HAP-1 (cell line): ENCODE data around the gene TAF4.
A peak's percentile ranks its signal among the peaks of the same experiment; 100 is the strongest.
"Not testable (repeated sequence)": the region's sequence is repeated elsewhere in the genome, so short reads cannot be mapped to it uniquely, and the experiment has no call there.

Source experiments
- DNase-seq, 2 experiments: peaks; one replicate each; pipeline ENCODE4 v3.0.0-alpha.2; 2016 to 2020; ENCODE audit warnings: low spot score in 2 of 2
- H3K27me3 ChIP-seq: fragments of 250-450 bp; sonication (Bioruptor Pico); 2 replicates; pipeline ENCODE4 v1.5.1; 2020; ENCODE audit warnings: low read depth, mild to moderate bottlenecking, moderate library complexity
- H3K36me3 ChIP-seq: fragments of 250-450 bp; sonication (Bioruptor Pico); replicated peaks from 2 replicates; pipeline ENCODE4 v1.5.1; 2020; ENCODE audit warnings: mild to moderate bottlenecking
- H3K4me1 ChIP-seq: fragments of 250-450 bp; sonication (Bioruptor Pico); 2 replicates; pipeline ENCODE4 v1.5.1; 2020; ENCODE audit warnings: mild to moderate bottlenecking
- H3K4me3 ChIP-seq: fragments of 250-450 bp; sonication (Bioruptor Pico); 2 replicates; pipeline ENCODE4 v1.5.1; 2020; ENCODE audit warnings: mild to moderate bottlenecking, moderate library complexity
- H3K9me3 ChIP-seq: fragments of 250-450 bp; sonication (Bioruptor Pico); 2 replicates; pipeline ENCODE4 v1.5.1; 2020; ENCODE audit warnings: mild to moderate bottlenecking, moderate library complexity
- in situ Hi-C: fragments of 300-500 bp; cut with MboI; formaldehyde crosslinking; loops from 3 replicates; pipeline ENCODE4 v1.14.3; 2020; ENCODE audit warnings: low sequenced_read_pairs, inconsistent platforms, mixed read lengths

Gene TAF4

GRCh38 chr20:61980647-61981583 is 84.8 kb downstream of the TAF4 start:
- peaks cover 5% of the 10 kb centered on the region for H3K36me3 ChIP-seq
- H3K9me3 ChIP-seq = no peaks in the 10 kb centered on the region
- in situ Hi-C loops = no loop called here
- peaks cover 6% of the 10 kb centered on the region for H3K4me1 ChIP-seq
- H3K4me3 ChIP-seq = no peak overlapping the region
- H3K27me3 ChIP-seq = no peaks in the 10 kb centered on the region
- DNase-seq = no peak

- no peak for DNase-seq
- H3K4me1 ChIP-seq = peaks cover 6% of the 10 kb centered on the region
- H3K9me3 ChIP-seq = no peaks in the 10 kb centered on the region
- no peaks in the 10 kb centered on the region for H3K27me3 ChIP-seq
- H3K4me3 ChIP-seq = no peak overlapping the region
- peaks cover 5% of the 10 kb centered on the region; the same call in 1 of the 2 replicates for H3K36me3 ChIP-seq
- in situ Hi-C loops = no loop called here
These were observed 85.7 kb downstream of the TAF4 start for GRCh38 chr20:61979701-61980635.

- Histone ChIP-seq H3K4me1 (peaks cover 6% of the 10 kb centered on the region), H3K36me3 (peaks cover 9% of the 10 kb centered on the region), H3K27me3 (no peaks in the 10 kb centered on the region), H3K4me3 (no peak overlapping the region), H3K9me3 (no peaks in the 10 kb centered on the region)
- no peak for DNase-seq
- in situ Hi-C loops = no loop called here
These were observed 86.6 kb downstream of the TAF4 start for GRCh38 chr20:61979090-61979489.

GRCh38 chr20:61978491-61978890 is 87.2 kb downstream of the TAF4 start:
- no peak for DNase-seq
- Histone ChIP-seq H3K36me3 (peaks cover 15% of the 10 kb centered on the region), H3K9me3 (no peaks in the 10 kb centered on the region), H3K27me3 (no peaks in the 10 kb centered on the region), H3K4me1 (peaks cover 6% of the 10 kb centered on the region), H3K4me3 (no peak overlapping the region)
- in situ Hi-C loops = no loop called here

GRCh38 chr20:61977419-61977786 is 88.3 kb downstream of the TAF4 start:
- peaks cover 6% of the 10 kb centered on the region for H3K4me1 ChIP-seq
- DNase-seq = no peak
- peaks cover 26% of the 10 kb centered on the region for H3K36me3 ChIP-seq
- no peaks in the 10 kb centered on the region for H3K9me3 ChIP-seq
- no peaks in the 10 kb centered on the region for H3K27me3 ChIP-seq
- in situ Hi-C loops = no loop called here
- H3K4me3 ChIP-seq = no peak overlapping the region

GRCh38 chr20:61976644-61977418 is 88.8 kb downstream of the TAF4 start:
- in situ Hi-C loops = no loop called here
- no peaks in the 10 kb centered on the region for H3K27me3 ChIP-seq
- H3K4me3 ChIP-seq = no peak overlapping the region
- H3K36me3 ChIP-seq = peaks cover 26% of the 10 kb centered on the region
- peaks cover 6% of the 10 kb centered on the region for H3K4me1 ChIP-seq
- no peaks in the 10 kb centered on the region for H3K9me3 ChIP-seq
- DNase-seq = no peak

- no peak for DNase-seq
- Histone ChIP-seq H3K36me3 (peaks cover 26% of the 10 kb centered on the region), H3K9me3 (no peaks in the 10 kb centered on the region), H3K4me3 (no peak overlapping the region), H3K27me3 (no peaks in the 10 kb centered on the region), H3K4me1 (peaks cover 6% of the 10 kb centered on the region)
- in situ Hi-C loops = no loop called here
These were observed 89.4 kb downstream of the TAF4 start for GRCh38 chr20:61976263-61976643.

- in situ Hi-C loops = no loop called here
- H3K4me3 ChIP-seq = no peak overlapping the region
- H3K27me3 ChIP-seq = no peaks in the 10 kb centered on the region
- peaks cover 26% of the 10 kb centered on the region for H3K36me3 ChIP-seq
- peak in 1 of 2 experiments; percentile 78 for DNase-seq
- H3K9me3 ChIP-seq = no peaks in the 10 kb centered on the region
- H3K4me1 ChIP-seq = peaks cover 6% of the 10 kb centered on the region
These were observed 90.1 kb downstream of the TAF4 start for GRCh38 chr20:61975407-61976129.

- H3K27me3 ChIP-seq = no peaks in the 10 kb centered on the region
- in situ Hi-C loops = no loop called here
- H3K36me3 ChIP-seq = peaks cover 26% of the 10 kb centered on the region
- H3K9me3 ChIP-seq = no peaks in the 10 kb centered on the region
- H3K4me3 ChIP-seq = no peak overlapping the region
- no peak for DNase-seq
- peaks cover 6% of the 10 kb centered on the region for H3K4me1 ChIP-seq
These were observed 91.4 kb downstream of the TAF4 start for GRCh38 chr20:61974357-61974665.

- no peak for DNase-seq
- H3K4me1 ChIP-seq = peaks cover 6% of the 10 kb centered on the region
- H3K9me3 ChIP-seq = no peaks in the 10 kb centered on the region
- no peaks in the 10 kb centered on the region for H3K27me3 ChIP-seq
- in situ Hi-C loops = no loop called here
- peaks cover 26% of the 10 kb centered on the region for H3K36me3 ChIP-seq
- no peak overlapping the region for H3K4me3 ChIP-seq
These were observed 91.9 kb downstream of the TAF4 start for GRCh38 chr20:61973515-61974356.

GRCh38 chr20:61972636-61973508 is 92.8 kb downstream of the TAF4 start:
- Histone ChIP-seq H3K27me3 (no peaks in the 10 kb centered on the region), H3K4me3 (no peak overlapping the region), H3K36me3 (peaks cover 26% of the 10 kb centered on the region), H3K9me3 (no peaks in the 10 kb centered on the region), H3K4me1 (peaks cover 6% of the 10 kb centered on the region)
- no peak for DNase-seq
- in situ Hi-C loops = no loop called here

- H3K9me3 ChIP-seq, H3K27me3 ChIP-seq, in situ Hi-C loops, H3K4me1 ChIP-seq, H3K4me3 ChIP-seq, DNase-seq: not testable (repeated sequence)
- peaks cover 25% of the 10 kb centered on the region for H3K36me3 ChIP-seq
These were observed 94.1 kb downstream of the TAF4 start for GRCh38 chr20:61971595-61971994.
